ENCODE data around the gene FGF8.

DNA sequence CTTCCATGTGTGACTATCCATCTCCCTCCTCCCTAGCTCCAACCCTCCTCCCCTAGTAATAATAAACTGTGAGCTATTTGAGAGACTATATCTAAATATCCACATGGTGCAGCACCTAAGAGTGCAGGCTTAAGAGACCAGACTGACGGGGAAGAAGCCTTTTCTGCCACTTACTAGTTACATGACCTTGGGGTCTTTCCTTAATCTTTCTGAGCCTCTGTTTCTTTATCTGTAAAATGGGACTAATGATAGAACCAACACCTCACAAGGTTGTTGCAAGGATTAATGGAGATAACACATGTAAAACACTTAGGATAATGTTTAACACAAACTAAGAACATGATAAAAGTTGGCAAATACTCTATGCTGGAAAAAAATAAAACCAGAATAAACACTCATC is 43.8 kb downstream of the FGF8 start:
- TF ChIP-seq ESRRG (CRISPR knock-in tag; IDR thresholded peaks at IDR 0.05) (no peak), TOX (CRISPR knock-in tag; IDR thresholded peaks at IDR 0.05; ENCODE audit: borderline replicate concordance) (no peak), ZFP30 (CRISPR knock-in tag; IDR thresholded peaks at IDR 0.05) (no peak)
- TF ChIP-seq, protein P1, sequence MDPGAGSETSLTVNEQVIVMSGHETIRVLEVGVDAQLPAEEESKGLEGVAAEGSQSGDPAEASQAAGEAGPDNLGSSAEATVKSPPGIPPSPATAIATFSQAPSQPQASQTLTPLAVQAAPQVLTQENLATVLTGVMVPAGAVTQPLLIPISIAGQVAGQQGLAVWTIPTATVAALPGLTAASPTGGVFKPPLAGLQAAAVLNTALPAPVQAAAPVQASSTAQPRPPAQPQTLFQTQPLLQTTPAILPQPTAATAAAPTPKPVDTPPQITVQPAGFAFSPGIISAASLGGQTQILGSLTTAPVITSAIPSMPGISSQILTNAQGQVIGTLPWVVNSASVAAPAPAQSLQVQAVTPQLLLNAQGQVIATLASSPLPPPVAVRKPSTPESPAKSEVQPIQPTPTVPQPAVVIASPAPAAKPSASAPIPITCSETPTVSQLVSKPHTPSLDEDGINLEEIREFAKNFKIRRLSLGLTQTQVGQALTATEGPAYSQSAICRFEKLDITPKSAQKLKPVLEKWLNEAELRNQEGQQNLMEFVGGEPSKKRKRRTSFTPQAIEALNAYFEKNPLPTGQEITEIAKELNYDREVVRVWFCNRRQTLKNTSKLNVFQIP (CRISPR knock-in tag; IDR thresholded peaks at IDR 0.05; ENCODE audit: borderline replicate concordance, low read depth) = no peak
